OCI-LY7 (cell line): ENCODE results near the gene MTCH2.

Source experiments
- CTCF ChIP-seq: fragments of 200-600 bp; sonication (generic); conservative IDR thresholded peaks from 2 replicates; pipeline ENCODE4 v1.5.1; 2014; ENCODE audit warnings: mild to moderate bottlenecking, antibody characterized with exemption, low read length, moderate library complexity, mixed read lengths
- EZH2phosphoT487 ChIP-seq: fragments of 200-600 bp; sonication (generic); IDR thresholded peaks from 2 replicates; pipeline ENCODE4 v1.6.1; 2018; ENCODE audit warnings: low read depth, borderline replicate concordance, mild to moderate bottlenecking, mixed run types, antibody characterized with exemption, low read length, moderate library complexity, mixed read lengths

DNA sequence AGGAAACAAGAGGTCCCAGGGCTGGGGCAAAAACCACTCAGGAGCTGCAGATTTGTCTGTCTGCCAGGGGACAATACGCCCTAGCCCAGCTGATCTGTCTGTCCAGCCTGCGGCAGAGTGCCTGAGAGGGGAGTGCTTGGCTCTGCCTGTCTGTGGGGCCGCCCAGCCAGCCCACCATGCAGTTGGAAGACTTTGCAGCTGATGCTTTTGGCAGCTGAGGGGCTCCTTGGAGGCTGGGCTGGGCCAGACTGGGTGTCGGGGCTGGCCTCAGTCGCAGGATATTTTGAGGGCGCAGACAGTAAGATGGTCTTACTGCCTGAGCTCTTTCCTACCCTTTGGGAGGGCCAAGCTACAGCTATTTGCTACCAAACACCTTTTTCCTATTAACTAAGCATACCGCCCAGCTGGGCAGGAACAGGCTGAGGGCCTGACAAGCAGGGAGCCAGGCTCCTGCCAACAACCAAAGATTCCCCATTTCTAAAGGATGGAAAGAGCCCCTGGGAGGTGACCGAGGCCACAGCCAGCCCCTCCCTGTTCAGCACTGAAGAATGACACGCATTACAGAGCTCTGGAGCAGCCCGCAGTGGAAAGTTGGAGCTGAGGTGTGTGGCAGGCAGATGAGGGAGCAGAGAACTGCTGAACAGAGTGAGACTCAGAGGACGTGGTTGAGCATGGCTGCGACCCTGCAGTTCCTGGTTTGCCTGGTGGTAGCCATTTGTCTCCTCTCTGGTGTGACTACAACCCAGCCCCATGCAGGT, 56.1 kb downstream of the MTCH2 start, which contains the start of gene FAM180B:
- TF ChIP-seq CTCF, result no peak
- TF ChIP-seq EZH2phosphoT487, result no peak
